Activated CD4-positive, CD25-positive, alpha-beta regulatory T cell treated with anti-CD3 and anti-CD28 coated beads, Interleukin-2, amount 50 U/mL, for 24 hours (primary cell): ENCODE results near the gene MEX3D.
"Not testable (repeated sequence)": the region's sequence is repeated elsewhere in the genome, so short reads cannot be mapped to it uniquely, and the experiment has no call there.

Source experiments
- ATAC-seq, 2 donors: fragments of 150-1000 bp; cut with Tn5 transposase; one replicate each; pipeline ENCODE4 v1.10.0; 2021; ENCODE audit warnings: mild to moderate bottlenecking in 1 of 2, moderate library complexity in 1 of 2

MEX3D gene

GRCh38 chr19:1533510-1534150 lies 34.5 kb downstream of the MEX3D start:
- no peak for ATAC-seq

GRCh38 chr19:1532003-1532402 lies 36.1 kb downstream of the MEX3D start:
- ATAC-seq = no peak

GRCh38 chr19:1531587-1531986 lies 36.5 kb downstream of the MEX3D start:
- no peak for ATAC-seq

- not testable (repeated sequence) for ATAC-seq
These were observed 37.3 kb downstream of the MEX3D start for GRCh38 chr19:1530856-1531255.

GRCh38 chr19:1529430-1529816 lies 38.7 kb downstream of the MEX3D start:
- ATAC-seq = no peak

GRCh38 chr19:1528596-1529429 lies 39.3 kb downstream of the MEX3D start:
- ATAC-seq = no peak

GRCh38 chr19:1527650-1528309 lies 40.3 kb downstream of the MEX3D start:
- no peak for ATAC-seq

- no peak for ATAC-seq
These were observed 41.0 kb downstream of the MEX3D start for GRCh38 chr19:1526979-1527649.

GRCh38 chr19:1526066-1526778 lies 41.9 kb downstream of the MEX3D start:
- ATAC-seq = no peak

GRCh38 chr19:1525343-1525742 lies 42.8 kb downstream of the MEX3D start:
- no peak for ATAC-seq

GRCh38 chr19:1524972-1525325 lies 43.2 kb downstream of the MEX3D start:
- ATAC-seq = no peak

GRCh38 chr19:1524287-1524971 lies 43.7 kb downstream of the MEX3D start:
- no peak for ATAC-seq

GRCh38 chr19:1523412-1524286 lies 44.5 kb downstream of the MEX3D start, which contains the start of gene PLK5:
Gene PLK5 (plus strand): TSS chr19:1524077. CDS start chr19:1526997, 2,920 bp downstream.
- no peak for ATAC-seq

GRCh38 chr19:1522838-1523237 lies 45.3 kb downstream of the MEX3D start:
- no peak for ATAC-seq

GRCh38 chr19:1522061-1522460 lies 46.1 kb downstream of the MEX3D start:
- ATAC-seq = no peak

GRCh38 chr19:1521636-1522035 lies 46.5 kb downstream of the MEX3D start:
- ATAC-seq = no peak

- no peak for ATAC-seq
These were observed 47.8 kb downstream of the MEX3D start for GRCh38 chr19:1520203-1520780.

GRCh38 chr19:1519802-1520201 lies 48.3 kb downstream of the MEX3D start:
- not testable (repeated sequence) for ATAC-seq

GRCh38 chr19:1518471-1518870 lies 49.7 kb downstream of the MEX3D start:
- no peak for ATAC-seq

- no peak for ATAC-seq
These were observed 51.8 kb downstream of the MEX3D start for GRCh38 chr19:1516395-1516753.
